Osteocyte (in vitro differentiated cells): ENCODE results near the gene AEBP1. TPM values are rescaled to one million over a fixed set of nuclear protein-coding genes. Genes with fewer than 3 reads are reported as not detected.

Source experiments
- DNase-seq: peaks from one replicate; pipeline ENCODE4 v3.0.0; 2021; ENCODE audit warnings: mixed read lengths; ENCODE audit not compliant: unreplicated experiment; ENCODE audit errors: extremely low spot score
- H3K27ac Mint-ChIP-seq: one replicate; pipeline ENCODE4 v1.8.0; 2021; ENCODE audit warnings: mild to moderate bottlenecking, mixed read lengths; ENCODE audit not compliant: unreplicated experiment
- H3K27me3 Mint-ChIP-seq: one replicate; pipeline ENCODE4 v1.8.0; 2021; ENCODE audit warnings: mixed read lengths; ENCODE audit not compliant: unreplicated experiment
- H3K36me3 Mint-ChIP-seq: one replicate; pipeline ENCODE4 v1.8.0; 2021; ENCODE audit warnings: mixed read lengths; ENCODE audit not compliant: unreplicated experiment
- H3K4me1 Mint-ChIP-seq: one replicate; pipeline ENCODE4 v1.8.0; 2021; ENCODE audit warnings: mixed read lengths; ENCODE audit not compliant: unreplicated experiment
- H3K4me3 Mint-ChIP-seq: one replicate; pipeline ENCODE4 v1.8.0; 2021; ENCODE audit warnings: mild to moderate bottlenecking, moderate library complexity, mixed read lengths; ENCODE audit not compliant: unreplicated experiment
- H3K9me3 Mint-ChIP-seq: one replicate; pipeline ENCODE4 v1.8.0; 2021; ENCODE audit warnings: mixed read lengths; ENCODE audit not compliant: unreplicated experiment
- CTCF ChIP-seq: fragments of 200-600 bp; sonication (generic); IDR thresholded peaks from 2 replicates; pipeline ENCODE4 v1.5.0; 2021; ENCODE audit warnings: antibody characterized with exemption, mild to moderate bottlenecking, moderate library complexity
- total RNA-seq: library from RNA; stranded (reverse); gene quantifications from 2 replicates; pipeline ENCODE4 v1.2.1, GENCODE V29; 2021

Gene AEBP1
- total RNA-seq, 1 donor from 2014 or later, result 781 TPM

GRCh38 chr7:44064791-44065430 lies 39.2 kb upstream of the AEBP1 start:
- H3K27ac Mint-ChIP-seq, result no peak overlapping the region

GRCh38 chr7:44065431-44066110 lies 38.6 kb upstream of the AEBP1 start, which contains the start of gene PGAM2:
Gene PGAM2, minus strand, starts transcription at chr7:44065567. Its CDS starts 38 bp downstream, at chr7:44065529.
- Mint-ChIP-seq H3K27me3 (no peaks in the 10 kb centered on the region), H3K27ac (no peak within 1 kb of the TSS), H3K4me3 (no peak within 1 kb of the TSS), H3K36me3 (peaks cover 7% of the 10 kb centered on the region), H3K4me1 (peaks cover 3% of the 10 kb centered on the region), H3K9me3 (no peaks in the 10 kb centered on the region)
- no peak for DNase-seq
- no peak for TF ChIP-seq CTCF

More at GRCh38 chr7:44064791-44065430, 39.2 kb upstream of the AEBP1 start:
- DNase-seq, result no peak
- H3K9me3 Mint-ChIP-seq, result no peaks in the 10 kb centered on the region
- no peak overlapping the region for H3K4me3 Mint-ChIP-seq
- peaks cover 3% of the 10 kb centered on the region for H3K4me1 Mint-ChIP-seq
- H3K27me3 Mint-ChIP-seq, result no peaks in the 10 kb centered on the region
- TF ChIP-seq CTCF, result no peak
- H3K36me3 Mint-ChIP-seq, result peaks cover 9% of the 10 kb centered on the region

- Mint-ChIP-seq H3K27ac (no peak overlapping the region), H3K9me3 (no peaks in the 10 kb centered on the region), H3K4me3 (no peak overlapping the region), H3K27me3 (no peaks in the 10 kb centered on the region), H3K4me1 (peaks cover 3% of the 10 kb centered on the region), H3K36me3 (peaks cover 7% of the 10 kb centered on the region)
- DNase-seq, result no peak
- no peak for TF ChIP-seq CTCF
These were observed 38.1 kb upstream of the AEBP1 start for GRCh38 chr7:44066111-44066460.

- H3K36me3 Mint-ChIP-seq, result peaks cover 2% of the 10 kb centered on the region
- TF ChIP-seq CTCF, result no peak
- no peak overlapping the region for H3K27ac Mint-ChIP-seq
- H3K9me3 Mint-ChIP-seq, result no peaks in the 10 kb centered on the region
- H3K27me3 Mint-ChIP-seq, result no peaks in the 10 kb centered on the region
- no peak overlapping the region for H3K4me3 Mint-ChIP-seq
- peaks cover 3% of the 10 kb centered on the region for H3K4me1 Mint-ChIP-seq
- DNase-seq, result no peak
These were observed 37.6 kb upstream of the AEBP1 start for GRCh38 chr7:44066494-44067063.
